ENCODE measurements around the gene SHROOM1. TPM values are rescaled to one million over a fixed set of nuclear protein-coding genes. Genes with fewer than 3 reads are reported as not detected.

The SHROOM1 gene
- total and polyA plus RNA-seq, 9 of the 15 experiments (the other 6 are each of a cell fraction or from before 2014, with no cell fraction given) = 0.44 to 26.5 (median 11.9) TPM

GRCh38 chr5:132807163-132807838 is 23.1 kb downstream of the SHROOM1 start:
- FAIRE-seq = peak; percentile 70
- Histone ChIP-seq H3K4me3 (no peak overlapping the region), H3K9me3 (replicated peaks; ENCODE audit: control insufficient read depth, insufficient read depth, low read depth, low read length) (no peaks in the 10 kb centered on the region; the same call in 1 of the 2 replicates), H3K4me1 (replicated peaks in 1 of 2; ENCODE audit: control insufficient read depth in 2 of 2, insufficient read depth in 2 of 2, low read length in 2 of 2) (peaks cover 7 to 10% of the 10 kb centered on the region in 2 experiments; a peak in 3 of 5 replicates), H3K36me3 (ENCODE audit: control insufficient read depth, insufficient read depth, low read length) (no peaks in the 10 kb centered on the region), H3K27ac (ENCODE audit: extremely low read depth, low read depth, low read length) (no peak overlapping the region), H3K9ac (ENCODE audit: insufficient read depth in 1 of 2, low read depth in 2 of 2, low read length in 2 of 2) (peak overlapping the region; percentile 4 to 70; a peak in 1 of 4 replicates), H3K4me2 (ENCODE audit: insufficient read depth, low read length) (0 out of 2 replicates have a peak overlapping the region, but pooled peaks have one; percentile 9), H3K27me3 (ENCODE audit: control insufficient read depth in 2 of 2, insufficient read depth in 2 of 2, low read length in 2 of 2) (no peaks in the 10 kb centered on the region), H3K9me1 (ENCODE audit: control insufficient read depth, insufficient read depth, low read length) (no peaks in the 10 kb centered on the region), H4K20me1 (replicated peaks; ENCODE audit: control insufficient read depth, insufficient read depth, low read length) (no peaks in the 10 kb centered on the region), H2AFZ (ENCODE audit: low read depth, low read length) (peak overlapping the region; percentile 62), H3K79me2 (ENCODE audit: control insufficient read depth, insufficient read depth, low read length) (no peaks in the 10 kb centered on the region)
- ATAC-seq = peak; percentile 93
- intact Hi-C loops (cut with micrococcal nuclease) = loop anchor here (2.0 kb wide), 2 partner anchors 32 to 60 kb away; partner anchors contain the start of genes GDF9 and UQCRQ
- in situ Hi-C loops (cut with MboI) = no loop called here
- peak in 2 of 4 experiments; percentile 60 to 70 for DNase-seq (ENCODE audit: extremely low read depth in 1 of 4, low spot score in 3 of 4)
- 39% methylated on average over 12 of the region's 12 CpGs for WGBS (ENCODE audit: insufficient coverage, low coverage, missing lambda C conversion rate)
- BruUV-seq (replicated peaks) = no TSS peak
- POLR2A ChIA-PET = interaction anchor here (0.8 to 1.9 kb wide), 9 partner anchors 10 to 75 kb away, joined by 3 to 9 read pairs (median 4); no protein-coding TSS in a partner anchor
- CTCF ChIA-PET (ENCODE audit: low intra/inter-chr PET ratio) = no interaction called here
- no peak for TF ChIP-seq RBM15 (IDR thresholded peaks at IDR 0.05; ENCODE audit: insufficient read depth, low read length)
- no peak for TF ChIP-seq ZNF277 (CRISPR knock-in tag; IDR thresholded peaks at IDR 0.05; ENCODE audit: borderline replicate concordance)
- no peak for TF ChIP-seq ZNF695 (CRISPR knock-in tag; IDR thresholded peaks at IDR 0.05)
- TF ChIP-seq DPF2 (IDR thresholded peaks at IDR 0.05) = no peak
- TF ChIP-seq MGA (IDR thresholded peaks at IDR 0.05) = no peak
- no peak for TF ChIP-seq CBX8 (IDR thresholded peaks at IDR 0.05; ENCODE audit: borderline replicate concordance, extremely low read depth, low read depth, low read length, poor library complexity, severe bottlenecking)
- TF ChIP-seq ZNF830 (CRISPR knock-in tag; IDR thresholded peaks at IDR 0.05) = no peak
- no peak for TF ChIP-seq LCOR (CRISPR knock-in tag; IDR thresholded peaks at IDR 0.05)

All from K562 (cell line).